ENCODE results near the gene PLCL1.

- TF ChIP-seq EP300 (IDR thresholded peaks at IDR 0.05) (no peak), POLR2A (IDR thresholded peaks at IDR 0.05) (no peak), CTCF (IDR thresholded peaks at IDR 0.05) (no peak)
Observed at GRCh38 chr2:197838036-197838435, 33.6 kb downstream of the PLCL1 start.
